HepG2 (cell line): ENCODE data around the gene RARA. TPM values are rescaled to one million over a fixed set of nuclear protein-coding genes. Genes with fewer than 3 reads are reported as not detected.
A peak's percentile ranks its signal among the peaks of the same experiment; 100 is the strongest.

Experiments
- ATF6 ChIP-seq: sonication (generic); formaldehyde crosslinking; conservative IDR thresholded peaks from 2 replicates; pipeline ENCODE4 v1.4.0; 2020; ENCODE audit warnings: missing genetic modification reagents
- ATM ChIP-seq: fragments of 450-650 bp; IDR thresholded peaks from 2 replicates; pipeline ENCODE4 v1.7.1; 2017; ENCODE audit warnings: mild to moderate bottlenecking, borderline replicate concordance
- DMAP1 ChIP-seq: IDR thresholded peaks from 2 replicates; pipeline ENCODE4 v1.6.1; 2016
- IRF1 ChIP-seq: sonication (generic); formaldehyde crosslinking; IDR thresholded peaks from 2 replicates; pipeline ENCODE4 v1.4.0; 2020; ENCODE audit warnings: low read depth, mild to moderate bottlenecking, missing genetic modification reagents
- JUNB ChIP-seq: sonication (generic); formaldehyde crosslinking; IDR thresholded peaks from 2 replicates; pipeline ENCODE4 v1.8.0; 2022; ENCODE audit warnings: missing genetic modification reagents, mild to moderate bottlenecking, borderline replicate concordance
- KAT2B ChIP-seq: fragments of 150-350 bp; IDR thresholded peaks from 2 replicates; pipeline ENCODE4 v1.6.1; 2014; ENCODE audit warnings: low read depth, low read length, borderline replicate concordance
- LRRFIP1 ChIP-seq: sonication (generic); formaldehyde crosslinking; conservative IDR thresholded peaks from 2 replicates; pipeline ENCODE4 v1.4.0; 2020; ENCODE audit warnings: missing genetic modification reagents
- NFE2L1 ChIP-seq: sonication (generic); formaldehyde crosslinking; IDR thresholded peaks from 2 replicates; pipeline ENCODE4 v1.4.0; 2020; ENCODE audit warnings: missing genetic modification reagents, mild to moderate bottlenecking, borderline replicate concordance
- PAXIP1 ChIP-seq: sonication (generic); formaldehyde crosslinking; conservative IDR thresholded peaks from 2 replicates; pipeline ENCODE4 v1.4.0; 2020; ENCODE audit warnings: mild to moderate bottlenecking, missing genetic modification reagents, moderate library complexity
- SCMH1 ChIP-seq: sonication (generic); formaldehyde crosslinking; IDR thresholded peaks from 2 replicates; pipeline ENCODE4 v1.9.0; 2021; ENCODE audit warnings: missing genetic modification reagents, mild to moderate bottlenecking, borderline replicate concordance
- TOPORS ChIP-seq: sonication (generic); formaldehyde crosslinking; IDR thresholded peaks from 2 replicates; pipeline ENCODE4 v1.8.0; 2023; ENCODE audit warnings: mild to moderate bottlenecking, missing genetic modification reagents
- ZBTB25 ChIP-seq: IDR thresholded peaks from 2 replicates; pipeline ENCODE4 v1.6.1; 2018; ENCODE audit warnings: missing genetic modification reagents
- ZNF557 ChIP-seq: sonication (generic); formaldehyde crosslinking; IDR thresholded peaks from 2 replicates; pipeline ENCODE4 v1.4.0; 2020; ENCODE audit warnings: missing genetic modification reagents
- ZNF770 ChIP-seq: sonication (generic); formaldehyde crosslinking; IDR thresholded peaks from 2 replicates; pipeline ENCODE4 v1.5.0; 2020; ENCODE audit warnings: mild to moderate bottlenecking, missing genetic modification reagents
- polyA plus RNA-seq, 8 experiments: library from polyadenylated mRNA; depleted of rRNA in 3 of 8; stranded (reverse) in 7 of 8; unstranded in 1 of 8; fragments of >200 nt; fragmentation: Illumina TruSeq in 4 of 8; extraction: Trizol in 4 of 8; gene quantifications; 2 replicates each; pipeline versions ENCODE4 v1.2.1 to v1.2.3, GENCODE V29; 2011 to 2016; ENCODE audit warnings: low read depth in 4 of 8, missing spikeins in 1 of 8, mixed read lengths in 1 of 8; ENCODE audit not compliant: insufficient read depth in 1 of 8
- total RNA-seq, 5 experiments: library from RNA; depleted of rRNA; stranded (reverse); fragments of >200 nt; fragmentation: Illumina TruSeq; extraction: Trizol; gene quantifications; 2 replicates each; pipeline ENCODE4 v1.2.3, GENCODE V29; 2016; ENCODE audit warnings: low read depth in 1 of 5

Gene RARA
- total and polyA plus RNA-seq, 2 of the 13 experiments (the other 11 are each of a cell fraction or from before 2014, with no cell fraction given): 6.4 to 8.6 TPM

- TF ChIP-seq LRRFIP1: no peak
- no peak for TF ChIP-seq DMAP1 (CRISPR knock-in tag)
- TF ChIP-seq PAXIP1 (CRISPR knock-in tag): no peak
- no peak for TF ChIP-seq ATM
- no peak for TF ChIP-seq SCMH1 (CRISPR knock-in tag)
- no peak for TF ChIP-seq KAT2B
- TF ChIP-seq TOPORS (CRISPR knock-in tag): no peak
- TF ChIP-seq JUNB (CRISPR knock-in tag): no peak
- TF ChIP-seq ZNF557 (CRISPR knock-in tag): 0 out of 2 replicates have a peak, but pooled peaks have one; percentile 15
- no peak for TF ChIP-seq NFE2L1 (CRISPR knock-in tag)
- TF ChIP-seq ZNF770 (CRISPR knock-in tag): no peak
- TF ChIP-seq ZBTB25 (CRISPR knock-in tag): no peak
- no peak for TF ChIP-seq IRF1 (CRISPR knock-in tag)
- TF ChIP-seq ATF6 (CRISPR knock-in tag): no peak
Observed at GRCh38 chr17:40344421-40345160, 35.6 kb downstream of the RARA start (continued).
